Lower leg skin (tissue), 4 donors: ENCODE data around the gene DENND6B. TPM values are rescaled to one million over a fixed set of nuclear protein-coding genes. Genes with fewer than 3 reads are reported as not detected.

ENCODE experiments used
- DNase-seq, 2 donors: peaks; one replicate each; pipeline ENCODE4 v3.0.0-alpha.2; 2019; ENCODE audit warnings: low spot score in 2 of 2
- H3K4me3 ChIP-seq: fragments of 200-600 bp; sonication (generic); 2 replicates; pipeline ENCODE4 v1.5.1; 2017; ENCODE audit warnings: mild to moderate bottlenecking, low read depth; ENCODE audit not compliant: poor library complexity, severe bottlenecking
- CTCF ChIP-seq, 3 donors: fragments of 450-650 bp; IDR thresholded peaks; one replicate each; pipeline ENCODE4 v1.5.1; 2016; ENCODE audit warnings: antibody characterized with exemption in 3 of 3, mild to moderate bottlenecking in 3 of 3, moderate library complexity in 2 of 3
- POLR2A ChIP-seq, 2 donors: fragments of 450-650 bp; IDR thresholded peaks; one replicate each; pipeline ENCODE4 v1.6.1; 2016 to 2017; ENCODE audit warnings: antibody characterized with exemption in 2 of 2, mild to moderate bottlenecking in 1 of 2, moderate library complexity in 1 of 2
- WGBS, 2 donors: methylation state at CpG; one replicate each; pipeline ENCODE4 v1.1.5; 2018; 5-methylcytosine and 5-hydroxymethylcytosine counted together
- intact Hi-C: fragments of 100-400 bp; cut with DNase I; formaldehyde crosslinking; loops from one replicate; pipeline ENCODE4 v1.15.0; 2023; ENCODE audit warnings: low total_unique reads
- total RNA-seq, 4 donors: library from RNA; depleted of rRNA; stranded (reverse); fragments of >200 nt; gene quantifications; one replicate each; pipeline ENCODE4 v1.1.0, GENCODE V29; 2016

Gene DENND6B
- total RNA-seq, 4 donors from 2014 or later: 0.97 to 8.8 (median 6.5) TPM

- 89 to 90% methylated on average over 18 to 28 of the region's 45 CpGs for WGBS, 2 donors
- TF ChIP-seq POLR2A (IDR thresholded peaks at IDR 0.05): no peak
- TF ChIP-seq CTCF (IDR thresholded peaks at IDR 0.05): no peak
- intact Hi-C loops: no loop called here
- no peak for DNase-seq
- no peak overlapping the region for H3K4me3 ChIP-seq
These were observed 10.4 kb downstream of the DENND6B start for GRCh38 chr22:50316114-50317065.

- intact Hi-C loops: no loop called here
- H3K4me3 ChIP-seq: no peak overlapping the region
- WGBS, 2 donors: 88 to 95% methylated on average over 18 of the region's 18 CpGs
- no peak for TF ChIP-seq POLR2A (IDR thresholded peaks at IDR 0.05)
- no peak for DNase-seq
These were observed 11.3 kb downstream of the DENND6B start for GRCh38 chr22:50315289-50316113.

GRCh38 chr22:50314455-50315288 lies 12.1 kb downstream of the DENND6B start:
- intact Hi-C loops: no loop called here
- 49 to 63% methylated on average over 25 to 31 of the region's 33 CpGs for WGBS, 2 donors
- DNase-seq: no peak

GRCh38 chr22:50314081-50314454 lies 12.7 kb downstream of the DENND6B start:
- intact Hi-C loops: no loop called here
- TF ChIP-seq CTCF (IDR thresholded peaks at IDR 0.05) (no peak), POLR2A (IDR thresholded peaks at IDR 0.05) (no peak)
- 71 to 80% methylated on average over 11 to 14 of the region's 14 CpGs for WGBS, 2 donors
- no peak overlapping the region for H3K4me3 ChIP-seq
- no peak for DNase-seq

More at GRCh38 chr22:50314455-50315288, 12.1 kb downstream of the DENND6B start:
- TF ChIP-seq CTCF (IDR thresholded peaks at IDR 0.05) (no peak), POLR2A (IDR thresholded peaks at IDR 0.05) (no peak)
- H3K4me3 ChIP-seq: no peak overlapping the region

GRCh38 chr22:50313600-50313999 lies 13.2 kb downstream of the DENND6B start:
- no peak overlapping the region for H3K4me3 ChIP-seq
- no peak for DNase-seq
- WGBS, 2 donors: 74 to 91% methylated on average over 5 to 10 of the region's 17 CpGs
- no peak for TF ChIP-seq CTCF (IDR thresholded peaks at IDR 0.05)
- TF ChIP-seq POLR2A (IDR thresholded peaks at IDR 0.05): no peak
- intact Hi-C loops: no loop called here
